Endothelial cell (in vitro differentiated cells): ENCODE results near the gene EEF1G. TPM values are rescaled to one million over a fixed set of nuclear protein-coding genes. Genes with fewer than 3 reads are reported as not detected.
A peak's percentile ranks its signal among the peaks of the same experiment; 100 is the strongest.
"Not testable (repeated sequence)": the region's sequence is repeated elsewhere in the genome, so short reads cannot be mapped to it uniquely, and the experiment has no call there.

Experiments used
- DNase-seq: peaks from one replicate; pipeline ENCODE4 v3.0.0; 2021; ENCODE audit warnings: low spot score
- H3K27ac Mint-ChIP-seq: one replicate; pipeline ENCODE4 v1.8.0; 2021; ENCODE audit warnings: mixed read lengths, inconsistent platforms; ENCODE audit not compliant: unreplicated experiment
- H3K27me3 Mint-ChIP-seq: one replicate; pipeline ENCODE4 v1.8.0; 2021; ENCODE audit warnings: mild to moderate bottlenecking, moderate library complexity, mixed read lengths, inconsistent platforms; ENCODE audit not compliant: unreplicated experiment
- H3K36me3 Mint-ChIP-seq: one replicate; pipeline ENCODE4 v1.8.0; 2021; ENCODE audit warnings: mild to moderate bottlenecking, low read depth, mixed read lengths, inconsistent platforms; ENCODE audit not compliant: unreplicated experiment
- H3K4me1 Mint-ChIP-seq: one replicate; pipeline ENCODE4 v1.8.0; 2021; ENCODE audit warnings: mild to moderate bottlenecking, mixed read lengths, inconsistent platforms; ENCODE audit not compliant: unreplicated experiment
- H3K4me3 Mint-ChIP-seq: one replicate; pipeline ENCODE4 v1.8.0; 2021; ENCODE audit warnings: mild to moderate bottlenecking, mixed read lengths, inconsistent platforms; ENCODE audit not compliant: unreplicated experiment
- H3K9me3 Mint-ChIP-seq: one replicate; pipeline ENCODE4 v1.8.0; 2021; ENCODE audit warnings: mixed read lengths, inconsistent platforms; ENCODE audit not compliant: unreplicated experiment
- total RNA-seq: library from RNA; stranded (reverse); fragmentation: NEBNext Ultra II Directional; extraction: Animal tissue kit (Norgen Biotek cat#: 25700); gene quantifications from one replicate; pipeline ENCODE4 v1.2.1, GENCODE V29; 2021; ENCODE audit not compliant: unreplicated experiment
- TF ChIP-seq, protein P1 (sequence below): fragments of 200-600 bp; sonication (generic); IDR thresholded peaks from one replicate; pipeline ENCODE4 v1.5.0; 2021; ENCODE audit warnings: antibody characterized with exemption; ENCODE audit not compliant: unreplicated experiment

The EEF1G gene
- total RNA-seq, 1 donor from 2014 or later, result 1,951 TPM

DNA sequence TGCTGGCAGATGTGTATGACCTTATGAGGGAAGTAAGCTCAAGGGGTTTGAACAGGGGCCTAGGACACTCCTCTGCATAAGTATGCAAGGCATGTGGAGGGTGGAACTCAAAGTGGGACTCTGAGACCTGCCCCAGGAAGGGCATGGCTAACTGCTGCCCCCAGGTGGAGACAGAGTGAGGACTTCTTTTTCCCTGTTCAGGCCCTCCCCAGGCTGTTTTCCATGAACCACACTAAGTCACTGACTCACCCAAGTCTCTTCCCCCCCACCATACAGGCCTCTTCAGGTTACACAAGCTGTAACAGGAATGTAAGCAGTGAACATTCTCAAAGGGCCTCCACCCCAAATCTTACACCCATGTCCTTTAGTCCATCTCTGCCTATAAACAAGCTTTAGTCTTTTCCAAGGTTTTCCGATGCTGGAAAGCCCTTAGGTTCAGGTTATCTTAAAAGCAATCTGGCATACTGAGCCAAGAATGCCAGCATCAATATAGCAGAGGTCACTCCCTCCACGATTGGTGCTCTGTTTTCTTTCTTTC lies 13.1 kb downstream of the EEF1G start:
- TF ChIP-seq, protein P1, sequence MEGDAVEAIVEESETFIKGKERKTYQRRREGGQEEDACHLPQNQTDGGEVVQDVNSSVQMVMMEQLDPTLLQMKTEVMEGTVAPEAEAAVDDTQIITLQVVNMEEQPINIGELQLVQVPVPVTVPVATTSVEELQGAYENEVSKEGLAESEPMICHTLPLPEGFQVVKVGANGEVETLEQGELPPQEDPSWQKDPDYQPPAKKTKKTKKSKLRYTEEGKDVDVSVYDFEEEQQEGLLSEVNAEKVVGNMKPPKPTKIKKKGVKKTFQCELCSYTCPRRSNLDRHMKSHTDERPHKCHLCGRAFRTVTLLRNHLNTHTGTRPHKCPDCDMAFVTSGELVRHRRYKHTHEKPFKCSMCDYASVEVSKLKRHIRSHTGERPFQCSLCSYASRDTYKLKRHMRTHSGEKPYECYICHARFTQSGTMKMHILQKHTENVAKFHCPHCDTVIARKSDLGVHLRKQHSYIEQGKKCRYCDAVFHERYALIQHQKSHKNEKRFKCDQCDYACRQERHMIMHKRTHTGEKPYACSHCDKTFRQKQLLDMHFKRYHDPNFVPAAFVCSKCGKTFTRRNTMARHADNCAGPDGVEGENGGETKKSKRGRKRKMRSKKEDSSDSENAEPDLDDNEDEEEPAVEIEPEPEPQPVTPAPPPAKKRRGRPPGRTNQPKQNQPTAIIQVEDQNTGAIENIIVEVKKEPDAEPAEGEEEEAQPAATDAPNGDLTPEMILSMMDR, result peak; percentile 57
- Mint-ChIP-seq H3K36me3 (peaks cover 19% of the 10 kb centered on the region), H3K4me1 (peaks cover 33% of the 10 kb centered on the region)

DNA sequence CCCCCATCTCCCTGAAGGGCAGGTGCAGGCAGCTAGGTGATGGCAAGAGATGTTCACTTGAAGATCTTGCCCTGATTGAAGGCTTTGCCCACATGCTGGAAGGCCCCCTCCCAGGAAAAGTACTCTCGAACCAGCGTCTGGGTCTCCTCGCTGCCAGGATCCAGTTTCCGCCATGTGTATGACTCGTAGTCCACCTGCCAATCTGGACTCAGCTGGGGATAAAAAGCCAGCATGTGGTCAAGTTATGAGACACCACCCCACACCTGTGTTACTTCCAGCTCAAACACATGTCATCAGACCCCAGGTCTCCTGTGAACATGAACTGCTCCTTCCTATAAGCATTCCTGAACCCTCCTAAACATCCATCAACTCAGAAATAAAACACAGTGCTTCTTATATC lies 14.1 kb downstream of the EEF1G start:
- peaks cover 15% of the 10 kb centered on the region for H3K36me3 Mint-ChIP-seq
- peak overlapping the region; percentile 42 for H3K27ac Mint-ChIP-seq
- peak overlapping the region; percentile 50 for H3K4me3 Mint-ChIP-seq

More for the DNA sequence above, 13.1 kb downstream of the EEF1G start:
- H3K9me3 Mint-ChIP-seq, result no peaks in the 10 kb centered on the region
- no peak overlapping the region for H3K4me3 Mint-ChIP-seq
- peak overlapping the region; percentile 10 for H3K27ac Mint-ChIP-seq
- peaks cover 14% of the 10 kb centered on the region for H3K27me3 Mint-ChIP-seq
- peak; percentile 83 for DNase-seq

DNA sequence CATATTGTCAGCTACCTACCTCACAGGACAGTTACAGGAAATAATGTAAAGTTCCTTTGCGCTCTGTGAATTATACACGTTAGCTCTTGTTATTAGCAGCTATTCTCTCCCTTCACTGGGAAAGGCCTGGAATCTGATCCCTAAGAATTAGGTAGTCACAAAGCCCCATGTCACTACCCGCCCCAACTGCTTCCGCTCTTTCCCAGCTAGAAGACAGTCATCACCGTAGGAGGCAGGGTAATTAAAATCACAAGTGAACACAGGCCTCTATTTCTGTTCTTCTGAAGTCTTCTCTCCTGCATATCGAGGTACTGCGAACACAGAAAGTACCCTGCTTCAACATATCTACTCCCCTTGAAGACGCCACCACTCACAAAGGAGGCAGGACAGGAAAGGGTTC lies 14.5 kb downstream of the EEF1G start:
- H3K27ac Mint-ChIP-seq, result peak overlapping the region; percentile 21
- peaks cover 15% of the 10 kb centered on the region for H3K36me3 Mint-ChIP-seq
- TF ChIP-seq, protein P1, result no peak
- no peaks in the 10 kb centered on the region for H3K9me3 Mint-ChIP-seq
- peaks cover 42% of the 10 kb centered on the region for H3K4me1 Mint-ChIP-seq
- H3K4me3 Mint-ChIP-seq, result no peak overlapping the region
- no peak for DNase-seq
- peaks cover 18% of the 10 kb centered on the region for H3K27me3 Mint-ChIP-seq

More for the DNA sequence above, 14.1 kb downstream of the EEF1G start:
- DNase-seq, H3K9me3 Mint-ChIP-seq: not testable (repeated sequence)
- peaks cover 14% of the 10 kb centered on the region for H3K27me3 Mint-ChIP-seq
- H3K4me1 Mint-ChIP-seq, result peaks cover 38% of the 10 kb centered on the region

DNA sequence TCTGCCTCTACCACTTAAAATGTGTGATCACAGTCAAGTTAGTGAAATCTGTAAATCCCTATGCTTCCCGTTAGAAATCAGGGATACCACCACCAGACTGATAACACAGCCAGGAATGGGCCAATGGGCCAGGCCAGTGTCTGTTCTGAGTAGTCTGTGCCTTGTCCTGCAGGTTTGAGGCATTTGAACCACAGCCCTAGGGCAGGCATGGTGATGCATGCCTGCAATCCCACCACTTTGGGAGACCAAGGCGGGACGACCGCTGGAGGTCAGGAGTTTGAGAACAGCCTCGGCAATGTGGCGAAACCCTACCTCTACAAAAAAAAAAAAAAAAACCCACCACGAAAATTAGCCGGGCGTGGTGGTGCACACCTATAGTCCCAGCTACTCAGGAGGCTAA lies 15.0 kb downstream of the EEF1G start:
- Mint-ChIP-seq H3K4me3 (no peak overlapping the region), H3K9me3 (no peaks in the 10 kb centered on the region), H3K27ac (peak overlapping the region; percentile 18), H3K4me1 (peaks cover 47% of the 10 kb centered on the region), H3K27me3 (peaks cover 20% of the 10 kb centered on the region), H3K36me3 (peaks cover 15% of the 10 kb centered on the region)
- TF ChIP-seq, protein P1, result no peak
- DNase-seq, result no peak

DNA sequence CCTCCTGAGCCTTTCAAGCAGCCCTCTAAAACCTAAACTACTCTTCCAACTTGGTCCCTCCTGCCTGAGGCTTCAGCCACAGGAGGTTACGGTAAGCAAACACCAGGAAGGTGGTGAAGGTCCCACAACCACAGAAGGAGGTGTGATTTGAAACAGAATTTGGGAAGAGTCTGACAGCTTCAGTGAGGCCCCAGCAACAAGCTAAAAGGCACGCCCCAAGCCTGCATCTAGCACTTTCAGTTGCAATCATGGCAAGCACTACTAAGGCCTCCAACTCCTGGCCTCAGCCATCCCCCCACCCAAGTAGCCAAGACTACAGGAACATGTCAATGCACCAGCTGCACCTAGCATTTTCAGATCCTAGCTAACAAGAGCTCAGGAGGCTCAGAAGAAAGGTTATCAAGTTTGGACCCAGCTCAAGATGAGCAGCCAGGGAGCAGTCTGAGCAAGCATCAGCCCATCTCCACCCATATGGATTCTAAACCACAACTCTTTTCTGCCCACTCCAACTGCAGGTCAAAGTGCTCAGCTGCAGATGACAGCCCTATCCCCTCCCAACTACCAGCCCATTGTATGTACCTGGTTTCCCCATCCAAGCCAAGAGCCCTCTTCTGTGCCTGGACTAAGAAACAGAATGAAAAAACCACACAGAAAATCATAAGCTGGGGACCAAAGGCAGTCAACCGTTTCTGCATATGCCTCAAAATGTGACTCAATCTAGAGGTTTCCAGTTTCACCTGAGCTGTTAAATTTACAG lies 16.6 kb downstream of the EEF1G start:
- Mint-ChIP-seq H3K9me3 (no peaks in the 10 kb centered on the region), H3K27me3 (peaks cover 22% of the 10 kb centered on the region), H3K4me1 (peaks cover 59% of the 10 kb centered on the region), H3K4me3 (peak overlapping the region; percentile 60), H3K27ac (peak overlapping the region; percentile 94), H3K36me3 (peaks cover 19% of the 10 kb centered on the region)
- DNase-seq, result no peak
- TF ChIP-seq, protein P1, result no peak
